Stimulated activated CD8-positive, alpha-beta memory T cell treated with anti-CD3 and anti-CD28 coated beads, Interleukin-12 subunit alpha, Interleukin-12 subunit beta, amount 100 ng/mL, for 24 hours (primary cell): ENCODE measurements around the gene DGKI.

Experiments
- DNase-seq: peaks from one replicate; pipeline ENCODE4 v3.0.0-alpha.2; 2020; ENCODE audit errors: extremely low read depth

DGKI gene

GRCh38 chr7:137656227-137656849 lies 190.4 kb downstream of the DGKI start:
- peak; percentile 7 for DNase-seq

GRCh38 chr7:137655804-137656203 lies 191.0 kb downstream of the DGKI start:
- no peak for DNase-seq

DNA sequence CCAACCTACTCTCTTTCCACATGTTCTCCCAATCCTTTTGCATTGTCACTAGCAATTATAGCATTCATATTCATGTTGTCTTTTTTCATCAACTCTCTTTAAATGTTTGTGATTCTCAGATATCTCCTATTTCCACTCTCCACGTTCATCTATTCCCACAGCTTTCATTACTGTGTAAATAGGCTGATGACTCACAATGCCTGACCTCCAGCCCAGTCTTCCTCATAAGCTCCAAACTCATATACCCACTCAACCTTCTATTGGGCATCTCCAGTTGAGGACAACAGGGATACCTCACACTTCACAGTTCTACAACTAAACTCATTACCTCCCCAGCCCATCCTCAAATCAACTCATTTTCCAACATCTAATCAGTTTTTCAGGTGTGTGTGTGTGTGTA lies 194.1 kb downstream of the DGKI start:
- DNase-seq: no peak

DNA sequence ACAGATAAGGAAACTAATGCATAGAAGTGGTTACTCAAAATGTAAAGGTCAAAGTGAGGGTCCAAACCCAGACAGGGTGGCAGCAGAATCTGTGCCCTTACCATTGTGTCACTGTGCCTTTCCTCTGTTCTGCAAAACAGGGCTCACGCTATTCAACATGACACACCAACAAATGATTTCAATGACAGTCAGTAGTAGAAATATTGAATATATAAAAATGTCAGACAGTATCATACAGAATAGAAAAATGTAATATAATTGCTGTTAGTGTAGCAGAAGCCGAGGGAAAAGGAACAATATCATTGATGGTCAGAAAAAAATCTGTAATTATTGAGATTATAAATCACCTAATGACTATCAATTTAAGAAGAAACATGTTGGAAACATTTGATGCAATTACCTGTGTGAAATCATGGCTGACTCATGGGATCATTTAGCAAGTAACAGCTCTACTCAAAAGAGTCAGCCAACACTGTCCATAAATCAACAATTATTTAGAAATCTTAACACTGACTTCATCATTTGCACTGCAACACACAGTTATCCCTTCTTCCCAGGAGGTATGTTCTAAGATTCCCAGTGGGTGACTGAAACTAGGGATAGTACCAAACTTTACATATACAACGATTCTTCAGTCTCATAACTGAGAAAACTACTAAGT lies 198.7 kb downstream of the DGKI start:
- DNase-seq: no peak

DNA sequence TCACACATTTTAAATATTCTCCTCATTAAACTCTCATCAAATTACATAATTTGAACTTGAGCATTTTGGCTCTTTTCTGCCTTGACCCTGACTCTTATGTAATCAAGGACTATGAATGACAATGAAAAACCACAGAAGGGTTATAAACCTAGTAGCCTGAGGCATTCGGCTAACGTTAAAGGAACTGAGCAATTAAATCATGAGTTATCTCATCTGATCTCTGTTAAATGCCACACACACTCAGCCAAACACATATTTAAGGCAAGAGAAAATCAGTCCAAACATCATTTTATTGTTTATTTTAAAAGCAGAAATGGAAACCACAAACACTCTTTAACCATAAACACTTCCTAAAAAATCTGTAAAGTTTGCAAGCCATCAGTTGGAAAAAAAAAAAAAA lies 204.3 kb downstream of the DGKI start:
- DNase-seq: no peak

DNA sequence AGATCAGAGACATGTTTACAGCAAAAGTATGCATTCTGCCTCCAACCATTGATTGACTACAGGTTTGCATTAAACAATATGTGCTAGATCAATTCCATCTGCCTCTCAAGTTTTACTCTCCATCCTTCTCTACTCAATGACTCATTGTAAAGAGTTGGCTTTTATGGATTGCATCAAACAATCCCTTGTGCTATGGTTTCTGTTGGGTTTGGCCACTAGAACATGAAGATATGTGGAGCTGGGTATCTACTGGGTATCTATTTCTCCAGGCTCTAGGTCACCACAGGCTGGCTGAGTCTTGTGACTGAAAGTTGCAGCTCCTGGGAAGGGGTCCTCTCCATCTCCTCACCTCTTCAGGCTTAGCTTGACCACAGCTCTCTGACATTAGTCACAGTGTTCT lies 204.7 kb downstream of the DGKI start:
- no peak for DNase-seq

- DNase-seq: no peak
Observed at GRCh38 chr7:137636376-137636775, 210.4 kb downstream of the DGKI start.

GRCh38 chr7:137635874-137636273 lies 210.9 kb downstream of the DGKI start:
- no peak for DNase-seq

DNA sequence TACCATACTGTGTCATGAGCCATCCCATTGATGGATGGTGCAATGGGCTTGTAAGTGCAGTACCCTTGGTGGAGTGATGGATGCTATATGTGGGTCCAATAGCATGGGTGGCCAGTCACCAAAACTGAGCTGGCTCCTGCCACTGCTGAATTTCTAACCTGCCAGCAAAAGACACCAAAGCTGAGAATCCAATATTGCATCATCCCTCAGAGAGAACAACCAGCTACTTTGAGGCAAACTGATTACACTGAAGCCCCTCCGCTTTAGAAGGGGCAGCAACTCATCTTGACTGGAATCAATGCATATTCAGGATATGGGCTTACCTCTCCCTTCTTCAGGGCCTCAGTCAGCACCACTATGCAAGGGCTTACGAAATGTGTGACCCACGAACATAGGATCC lies 211.6 kb downstream of the DGKI start:
- no peak for DNase-seq

GRCh38 chr7:137634356-137634755 lies 212.4 kb downstream of the DGKI start:
- DNase-seq: no peak

DNA sequence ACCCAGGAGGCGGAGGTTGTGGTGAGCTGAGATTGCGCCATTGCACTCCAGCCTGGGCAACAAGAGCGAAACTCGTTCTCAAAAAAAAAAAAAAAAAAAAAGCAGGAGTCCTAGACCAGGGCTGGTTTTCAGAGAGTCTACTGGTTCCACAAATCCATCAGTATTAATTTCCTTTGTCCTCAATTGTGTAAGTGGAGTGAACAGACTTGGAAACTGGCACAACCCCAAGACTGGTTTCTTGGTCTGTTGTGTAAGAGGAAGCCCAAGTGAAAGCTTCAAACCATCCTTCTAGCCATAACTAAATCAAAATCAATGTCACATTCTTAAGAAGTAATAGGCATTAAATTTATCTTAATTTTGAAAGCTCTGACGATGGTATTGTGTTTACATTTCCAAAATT lies 213.6 kb downstream of the DGKI start:
- DNase-seq: no peak

GRCh38 chr7:137628216-137628615 lies 218.6 kb downstream of the DGKI start:
- DNase-seq: no peak

DNA sequence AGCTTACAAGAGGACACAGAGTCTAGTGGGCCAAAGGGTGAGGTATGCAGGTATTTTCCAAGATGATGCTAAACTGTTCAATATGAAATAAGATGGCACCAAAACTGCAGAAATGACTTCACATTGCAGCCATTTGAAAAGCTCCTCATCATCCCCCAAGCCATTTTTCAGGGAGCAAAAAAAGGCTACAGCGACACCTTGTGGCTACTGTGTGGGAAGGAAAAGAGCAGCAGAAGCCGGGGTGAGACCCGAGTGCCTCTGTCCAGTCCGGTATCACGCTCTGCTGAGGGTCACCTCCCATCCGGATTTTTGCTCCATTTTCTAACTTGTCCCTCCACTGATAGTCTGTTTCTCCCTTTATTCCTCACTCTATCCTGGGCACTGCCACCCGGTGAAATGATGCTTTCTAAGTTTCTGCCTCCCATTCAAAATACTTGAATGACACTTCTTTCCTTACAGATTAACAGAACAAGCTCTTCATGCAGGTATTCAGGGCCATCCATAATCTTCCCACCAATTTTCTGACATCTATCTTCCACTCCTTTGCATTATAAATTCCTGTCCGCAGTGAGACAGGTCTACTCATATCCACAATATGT lies 220.2 kb downstream of the DGKI start:
- DNase-seq: no peak

DNA sequence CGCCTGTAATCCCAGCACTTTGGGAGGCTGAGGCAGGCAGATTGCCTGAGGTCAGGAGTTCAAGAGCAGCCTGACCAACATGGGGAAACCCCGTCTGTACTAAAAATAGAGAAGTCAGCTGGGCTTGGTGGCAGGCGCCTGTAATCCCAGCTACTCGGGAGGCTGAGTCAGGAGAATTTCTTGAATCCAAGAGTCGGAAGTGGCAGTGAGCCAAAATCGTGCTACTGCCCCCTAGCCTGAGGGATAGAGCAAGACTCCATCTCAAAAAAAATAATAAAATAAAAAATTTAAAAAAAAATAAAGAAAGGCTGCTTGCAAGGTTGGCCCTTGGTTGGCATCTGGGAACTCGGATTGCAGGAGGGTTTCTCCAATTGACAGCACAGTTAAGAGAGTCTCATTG lies 221.6 kb downstream of the DGKI start:
- no peak for DNase-seq

GRCh38 chr7:137619181-137619580 lies 227.6 kb downstream of the DGKI start:
- no peak for DNase-seq

DNA sequence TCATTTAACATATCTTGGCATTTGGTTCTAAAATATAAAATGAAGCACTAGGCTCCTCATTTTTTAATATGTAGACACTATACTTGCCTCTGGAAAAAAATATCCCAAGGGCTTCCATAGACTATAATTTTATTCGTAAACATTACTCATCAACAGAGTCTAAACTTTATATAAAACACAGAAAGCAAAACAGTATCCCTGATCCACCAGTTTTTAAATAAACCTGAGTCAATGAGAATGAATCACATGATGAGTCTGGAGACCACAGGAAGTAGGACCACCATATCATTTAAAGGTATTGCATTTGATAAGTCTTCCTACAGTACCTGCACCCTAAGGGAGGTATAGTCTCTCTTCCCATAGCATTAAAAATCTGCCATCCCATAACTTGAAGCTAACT lies 228.0 kb downstream of the DGKI start:
- no peak for DNase-seq

- no peak for DNase-seq
Observed at GRCh38 chr7:137613006-137613525, 233.7 kb downstream of the DGKI start.

DNA sequence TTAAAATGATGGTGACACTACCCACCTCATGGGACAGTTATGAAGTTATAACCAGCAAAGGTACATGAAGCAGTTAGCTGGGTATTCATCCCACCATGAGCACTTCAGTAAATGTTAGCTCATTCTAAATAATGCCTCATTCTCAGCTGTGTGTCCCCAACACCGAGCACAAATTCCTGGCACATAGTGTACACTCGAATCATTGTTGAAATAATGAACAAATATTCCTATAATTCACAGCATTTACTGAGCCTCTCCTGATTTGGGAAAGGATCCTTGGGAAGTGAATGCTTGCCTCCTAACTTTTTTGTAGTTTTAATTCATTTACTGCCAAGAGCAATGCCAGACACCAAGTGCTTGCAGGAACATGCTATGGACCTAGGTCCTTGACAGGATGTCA lies 235.2 kb downstream of the DGKI start:
- no peak for DNase-seq

DNA sequence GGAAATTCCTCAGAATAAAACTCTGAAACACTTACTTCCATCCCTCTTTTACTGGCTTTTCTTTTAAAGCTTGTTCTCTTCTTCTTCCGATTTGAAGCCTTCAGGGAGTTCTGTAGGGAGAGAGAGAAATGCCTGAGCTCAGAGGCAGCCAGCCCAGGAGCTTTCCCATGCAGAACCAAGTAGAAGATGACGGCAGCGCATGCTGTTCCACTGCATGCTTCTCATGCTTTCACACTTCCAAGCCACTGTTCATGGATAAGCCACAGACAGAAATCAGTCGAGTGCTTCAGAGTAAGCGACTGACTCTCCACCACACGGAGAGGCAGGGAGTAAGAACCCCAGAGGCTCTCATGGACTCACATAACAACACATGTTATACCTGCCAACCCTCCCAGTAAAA lies 237.3 kb downstream of the DGKI start:
- no peak for DNase-seq

DNA sequence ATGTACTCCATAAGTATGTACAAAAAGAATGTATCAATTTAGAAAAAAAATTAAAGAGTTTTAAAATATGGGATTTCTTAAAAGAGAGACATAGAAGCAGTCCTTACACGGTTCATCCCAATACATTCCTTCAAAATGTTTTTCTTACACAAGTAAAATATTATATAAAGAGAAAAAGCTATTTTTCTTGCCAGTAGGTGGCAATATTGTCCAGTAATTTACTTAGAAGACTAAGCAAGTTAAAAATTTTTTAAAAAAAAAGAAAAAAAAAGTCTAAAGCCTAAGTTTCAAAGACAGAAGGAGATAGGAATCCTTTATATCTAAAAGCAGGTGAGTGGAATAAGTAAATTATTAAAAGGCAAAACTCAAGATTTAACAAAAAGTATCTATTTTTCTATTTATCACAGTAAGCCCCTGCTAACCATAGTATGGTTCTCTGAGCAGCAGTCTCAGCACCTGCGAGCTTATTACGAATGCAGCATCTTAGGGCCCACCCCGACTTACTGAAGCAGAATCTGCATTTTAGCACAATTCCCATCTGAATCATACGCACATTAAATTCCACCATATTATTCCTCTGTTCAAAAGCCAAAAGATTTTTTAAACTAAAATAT lies 240.6 kb downstream of the DGKI start:
- DNase-seq: no peak

DNA sequence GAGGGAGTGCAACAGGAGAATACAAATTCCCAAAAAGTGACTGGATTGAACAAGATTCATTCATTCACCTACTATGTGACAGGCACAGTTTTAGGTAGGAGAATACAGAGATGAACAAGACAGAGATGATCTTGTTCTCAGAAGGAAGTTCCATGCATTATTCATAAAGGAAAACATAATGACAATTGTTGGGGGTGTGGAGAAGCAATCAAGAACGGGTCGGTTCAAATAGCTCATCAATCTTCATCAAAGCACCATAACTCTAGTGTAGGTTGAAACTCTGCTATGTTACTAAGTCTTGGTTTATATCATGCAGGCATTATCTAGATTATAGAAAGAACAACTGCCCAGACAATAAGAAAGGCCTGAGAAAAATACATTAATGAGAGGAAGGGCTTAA lies 243.7 kb downstream of the DGKI start:
- no peak for DNase-seq

DNA sequence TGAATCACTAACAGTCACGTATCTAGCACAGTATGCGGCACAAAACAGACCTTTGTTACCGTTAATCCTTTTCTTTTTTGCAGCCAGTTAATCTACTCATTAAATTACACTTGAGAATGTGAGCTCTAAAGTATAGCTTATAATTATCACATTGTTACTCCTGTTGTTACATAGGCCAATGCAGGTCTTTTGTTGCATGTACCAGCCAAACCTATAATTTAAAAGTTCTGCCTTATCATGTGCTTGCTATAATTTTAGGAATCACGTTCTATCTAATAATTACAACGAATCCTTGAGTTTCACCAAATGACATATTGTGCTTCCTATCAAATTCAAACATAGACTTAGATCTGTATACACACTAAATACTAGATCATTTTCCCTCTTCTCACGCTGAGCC lies 245.1 kb downstream of the DGKI start:
- no peak for DNase-seq

DNA sequence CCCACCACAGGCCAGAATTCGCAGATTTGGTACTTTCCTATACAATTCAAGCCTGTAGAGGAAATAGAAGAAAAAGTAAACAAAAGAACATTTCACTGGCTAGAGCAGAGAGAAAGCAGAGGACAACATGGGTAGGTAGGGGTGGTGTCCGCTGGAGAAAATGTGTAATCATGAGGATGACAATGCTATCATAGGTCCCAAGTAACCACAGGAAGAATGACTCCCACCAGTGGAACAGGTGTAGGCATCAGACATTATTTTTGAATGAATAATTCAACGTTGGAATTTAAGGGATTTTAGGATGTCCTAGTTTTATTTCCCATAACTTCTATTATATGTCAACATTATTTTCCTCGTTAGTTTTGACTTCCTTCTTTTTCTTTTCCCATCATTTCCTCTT lies 248.9 kb downstream of the DGKI start:
- no peak for DNase-seq
